Heart right ventricle (tissue), 16 donors: Measurements from ENCODE around the gene MPP3. TPM values are rescaled to one million over a fixed set of nuclear protein-coding genes. Genes with fewer than 3 reads are reported as not detected.

Experiments used
- ATAC-seq, 8 donors: fragments of 200-7000 bp; cut with Tn5 transposase; one replicate each; pipeline ENCODE4 v1.9.1; 2020; ENCODE audit warnings: mild to moderate bottlenecking in 8 of 8, moderate library complexity in 8 of 8, moderate number of reproducible peaks in 1 of 8
- DNase-seq, 2 donors: peaks; one replicate each; pipeline ENCODE4 v3.0.0-alpha.2; 2020
- H3K27ac ChIP-seq, 10 donors: fragments of 200-600 bp; sonication (generic) in 2 of 10; one replicate each; pipeline versions ENCODE4 v1.5.0 to v1.8.0; 2020 to 2022; ENCODE audit warnings: mild to moderate bottlenecking in 3 of 10
- H3K27me3 ChIP-seq, 7 donors: fragments of 200-600 bp; one replicate each; pipeline ENCODE4 v1.8.0; 2021 to 2022; ENCODE audit warnings: mild to moderate bottlenecking in 2 of 7
- H3K36me3 ChIP-seq, 9 donors: fragments of 200-600 bp; sonication (generic) in 1 of 9; one replicate each; pipeline versions ENCODE4 v1.5.0 to v1.8.0; 2020 to 2022; ENCODE audit warnings: mild to moderate bottlenecking in 2 of 9
- H3K4me1 ChIP-seq, 9 donors: fragments of 200-600 bp; sonication (generic) in 1 of 9; one replicate each; pipeline versions ENCODE4 v1.5.0 to v1.8.0; 2020 to 2022; ENCODE audit warnings: mild to moderate bottlenecking in 4 of 9
- H3K4me3 ChIP-seq, 10 donors: fragments of 200-600 bp; sonication (generic) in 2 of 10; one replicate each; pipeline versions ENCODE4 v1.5.0 to v1.8.0; 2020 to 2022; ENCODE audit warnings: mild to moderate bottlenecking in 7 of 10, moderate library complexity in 2 of 10
- H3K9me3 ChIP-seq, 11 donors: fragments of 200-600 bp in 10 of 11; sonication (generic) in 2 of 11; one replicate each; pipeline versions ENCODE4 v1.5.0 to v1.8.0; 2013 to 2022; ENCODE audit warnings: mild to moderate bottlenecking in 2 of 11, control low read depth in 1 of 11, moderate library complexity in 1 of 11
- CTCF ChIP-seq, 9 donors: fragments of 200-600 bp; sonication (generic) in 2 of 9; IDR thresholded peaks; one replicate each; pipeline versions ENCODE4 v1.5.0 to v1.8.0; 2021 to 2022; ENCODE audit warnings: antibody characterized with exemption in 9 of 9, mild to moderate bottlenecking in 5 of 9, moderate library complexity in 1 of 9
- whole genome bisulfite sequencing, 2 donors: extraction: QIAGEN DNeasy Blood & Tissue Kit; methylation state at CpG; one replicate each; pipeline ENCODE4 v1.1.7; 2013; ENCODE audit warnings: inconsistent platforms in 1 of 2; 5-methylcytosine and 5-hydroxymethylcytosine counted together
- intact Hi-C, 10 donors: fragments of 100-400 bp; cut with DNase I; formaldehyde crosslinking; loops; one replicate each; pipeline versions ENCODE4 v1.11.1 to v1.14.2; 2022
- polyA plus RNA-seq, 2 donors: library from polyadenylated mRNA; stranded (reverse); fragments of 200-250 nt; gene quantifications; one replicate each; pipeline ENCODE4 v1.2.3, GENCODE V29; 2013
- total RNA-seq, 10 donors: library from RNA; stranded (reverse); fragmentation: NEBNext Ultra II Directional in 3 of 10; extraction: Animal tissue kit (Norgen Biotek cat#: 25700) in 3 of 10; gene quantifications; one replicate each; pipeline versions ENCODE4 v1.2.1 to v1.2.4, GENCODE V29; 2021 to 2023
- donor health status: Arrhythmogenic right ventricular cardiomyopathy.
- donor health status: ischemic (EF 13 %, LVEDD 7.1; RV severe dilation, severe dysfunction).
- donor health status: healthy with polysubstance abuse.
- donor health status: DM: no; HTN: yes; CAD: no.
- donor health status: DM: no; HTN: no; CAD: no.
- donor health status: ischemic (EF 25% LVEDD 6.9; RV normal size, moderate dysfunction).
- donor health status: ischemic (EF 25% LVEDD 5.7; RV mildly dilated, moderate dysfunction).
- donor health status: healthy.
- donor health status: DM: yes; HTN: yes; CAD: no.
- donor health status: Ischemic cardiomyopathy.
- donor health status: ischemic (EF 35%, LVEDD 5.7; RV mildly dilated, moderate dysfunction).
- donor health status: nonischemic (EF 11% LVEDD 7.7; RV severe dilation, severe dysfunction).
- donor health status: DM: yes; HTN: yes; CAD: no.
- donor health status: PGD.
- donor health status: ischemic (EF 29% LVEDD 5.4; RV normal size, mild dysfunction).
- donor health status: nonischemic (EF 23%, LVEDD 6.1; RV moderate dilation, normal function).

The MPP3 gene
- total and polyA plus RNA-seq, 12 donors: 16.6 to 90.1 (median 33.0) TPM

GRCh38 chr17:43779145-43780125 is 53.5 kb downstream of the MPP3 start:
- H3K27me3 ChIP-seq: no peaks in the 10 kb centered on the region
- H3K27ac ChIP-seq: peak overlapping the region; percentile 96 to 100 (median 100)
- DNase-seq: no peak
- peak in 7 of 8 donors; percentile 0 to 35 (median 17) for ATAC-seq
- peak in 2 of 9 donors; percentile 42 to 45 for TF ChIP-seq CTCF (IDR thresholded peaks at IDR 0.05)
- WGBS, 2 donors: 8 to 9% methylated on average over 26 of the region's 26 CpGs
- intact Hi-C loops: loop anchor here in 9 of 10 donors (2.0 to 10.0 kb wide), 4 partner anchors 53 to 68 kb away; partner anchors contain the start of genes MPP3 (in 6 of the 9) and CD300LG (in 4 of the 9)
- no peaks in the 10 kb centered on the region for H3K9me3 ChIP-seq
- peaks cover 0 to 29% (median 15%) of the 10 kb centered on the region in 9 donors for H3K36me3 ChIP-seq
- H3K4me3 ChIP-seq: peak overlapping the region; percentile 70 to 100 (median 93)
- H3K4me1 ChIP-seq: peaks cover 2 to 68% (median 40%) of the 10 kb centered on the region in 9 donors

- intact Hi-C loops: loop anchor here in 4 of 10 donors (2.0 to 5.0 kb wide), 3 partner anchors 54 to 69 kb away; partner anchors contain the start of genes MPP3 (in 4 of the 4) and CD300LG (in 1 of the 4)
- peak; percentile 95 to 96 for DNase-seq
- H3K27me3 ChIP-seq: no peaks in the 10 kb centered on the region
- TF ChIP-seq CTCF (IDR thresholded peaks at IDR 0.05): peak in 1 of 9 donors; percentile 6
- H3K4me1 ChIP-seq: peaks cover 2 to 69% (median 41%) of the 10 kb centered on the region in 9 donors
- H3K27ac ChIP-seq: peak within 1 kb of the TSS; percentile 96 to 100 (median 100)
- peak within 1 kb of the TSS; percentile 70 to 100 (median 93) for H3K4me3 ChIP-seq
- H3K9me3 ChIP-seq: no peaks in the 10 kb centered on the region
- peaks cover 0 to 38% (median 24%) of the 10 kb centered on the region in 9 donors for H3K36me3 ChIP-seq
- WGBS, 2 donors: 0% methylated on average over 82 to 100 of the region's 100 CpGs
- peak; percentile 87 to 96 (median 90) for ATAC-seq
Observed at GRCh38 chr17:43778337-43779144, 54.4 kb downstream of the MPP3 start, which contains the start of gene DUSP3. Gene DUSP3, minus strand, starts transcription at chr17:43778977. Its CDS starts 53 bp downstream, at chr17:43778924.

GRCh38 chr17:43774304-43775250 is 58.4 kb downstream of the MPP3 start:
- Histone ChIP-seq H3K27me3 (no peaks in the 10 kb centered on the region), H3K27ac (peak overlapping the region in 3 of 10 donors; percentile 86 to 100 (median 100)), H3K9me3 (no peaks in the 10 kb centered on the region), H3K4me3 (no peak overlapping the region), H3K36me3 (peaks cover 0 to 75% (median 57%) of the 10 kb centered on the region in 9 donors), H3K4me1 (peaks cover 2 to 86% (median 51%) of the 10 kb centered on the region in 9 donors)
- 87 to 88% methylated on average over 16 of the region's 16 CpGs for WGBS, 2 donors
- TF ChIP-seq CTCF (IDR thresholded peaks at IDR 0.05): no peak
- intact Hi-C loops: loop anchor here in 3 of 10 donors (5.0 kb wide), 2 partner anchors 58 to 73 kb away; partner anchors contain the start of genes MPP3 (in 3 of the 3) and CD300LG (in 1 of the 3)
- ATAC-seq (no peak), DNase-seq (no peak)
